GM23248 (cell line): ENCODE measurements around the gene SNX25. TPM values are rescaled to one million over a fixed set of nuclear protein-coding genes. Genes with fewer than 3 reads are reported as not detected.
A peak's percentile ranks its signal among the peaks of the same experiment; 100 is the strongest.

Experiments used
- DNase-seq: peaks from one replicate; pipeline ENCODE4 v3.0.0-alpha.2; 2015
- H2AFZ ChIP-seq: fragments of 200-600 bp; sonication (generic); 2 replicates; pipeline ENCODE4 v1.6.1; 2016; ENCODE audit warnings: antibody characterized with exemption
- H3F3A ChIP-seq: fragments of 200-600 bp; sonication (generic); 2 replicates; pipeline ENCODE4 v1.6.1; 2016; ENCODE audit warnings: mild to moderate bottlenecking, antibody characterized with exemption, mixed run types; ENCODE audit not compliant: insufficient read depth
- H3K27ac ChIP-seq: fragments of 200-600 bp; sonication (generic); 2 replicates; pipeline ENCODE4 v1.5.1; 2016; ENCODE audit warnings: mild to moderate bottlenecking
- H3K27me3 ChIP-seq: fragments of 200-600 bp; sonication (generic); replicated peaks from 2 replicates; pipeline ENCODE4 v1.6.1; 2016; ENCODE audit warnings: mild to moderate bottlenecking; ENCODE audit not compliant: insufficient read depth
- H3K36me3 ChIP-seq: fragments of 200-600 bp; sonication (generic); 2 replicates; pipeline ENCODE4 v1.6.1; 2016; ENCODE audit warnings: low read depth, mild to moderate bottlenecking
- H3K4me1 ChIP-seq: fragments of 200-600 bp; sonication (generic); 2 replicates; pipeline ENCODE4 v1.6.1; 2016; ENCODE audit warnings: mild to moderate bottlenecking; ENCODE audit not compliant: insufficient read depth
- H3K4me2 ChIP-seq: fragments of 200-600 bp; sonication (generic); one replicate; pipeline ENCODE4 v1.6.1; 2016; ENCODE audit warnings: mild to moderate bottlenecking; ENCODE audit not compliant: unreplicated experiment
- H3K4me3 ChIP-seq: fragments of 200-600 bp; sonication (generic); 2 replicates; pipeline ENCODE4 v1.5.1; 2016; ENCODE audit warnings: mild to moderate bottlenecking
- H3K79me2 ChIP-seq: fragments of 200-600 bp; sonication (generic); 2 replicates; pipeline ENCODE4 v1.6.1; 2016; ENCODE audit warnings: mild to moderate bottlenecking; ENCODE audit not compliant: insufficient read depth
- H3K9ac ChIP-seq: fragments of 200-600 bp; sonication (generic); 2 replicates; pipeline ENCODE4 v1.6.1; 2016; ENCODE audit warnings: mild to moderate bottlenecking
- H3K9me2 ChIP-seq: fragments of 200-600 bp; sonication (generic); 2 replicates; pipeline ENCODE4 v1.6.1; 2016; ENCODE audit warnings: mixed run types, mild to moderate bottlenecking, moderate library complexity; ENCODE audit not compliant: insufficient read depth
- H3K9me3 ChIP-seq: fragments of 200-600 bp; sonication (generic); one replicate; pipeline ENCODE4 v1.6.1; 2017; ENCODE audit warnings: low read depth
- H4K20me1 ChIP-seq: fragments of 200-600 bp; sonication (generic); 2 replicates; pipeline ENCODE4 v1.6.0; 2016; ENCODE audit not compliant: insufficient read depth
- EZH2 ChIP-seq: fragments of 200-600 bp; sonication (generic); IDR thresholded peaks from 2 replicates; pipeline ENCODE4 v1.6.1; 2018; ENCODE audit warnings: antibody characterized with exemption, mild to moderate bottlenecking; ENCODE audit not compliant: insufficient read depth, poor library complexity, severe bottlenecking
- EZH2phosphoT487 ChIP-seq: fragments of 200-600 bp; sonication (generic); IDR thresholded peaks from 2 replicates; pipeline ENCODE4 v1.6.1; 2018; ENCODE audit warnings: antibody characterized with exemption, moderate library complexity, mild to moderate bottlenecking, low read depth; ENCODE audit not compliant: insufficient read depth
- WGBS, 2 experiments: methylation state at CpG; one replicate each; pipeline ENCODE4 v1.1.6; 2015 to 2017; ENCODE audit warnings: low lambda C conversion rate in 2 of 2, low coverage in 1 of 2; ENCODE audit errors: missing lambda C conversion rate in 2 of 2; 5-methylcytosine and 5-hydroxymethylcytosine counted together
- in situ Hi-C: fragments of 300-500 bp; cut with MboI; formaldehyde crosslinking; loops from 2 replicates; pipeline ENCODE4 v1.15.0; 2020
- polyA plus RNA-seq: library from polyadenylated mRNA; unstranded; fragments of >200 nt; fragmentation: Nextera tagmentation; extraction: Ambion mirVana; gene quantifications from 2 replicates; pipeline ENCODE4 v1.2.1, GENCODE V29; 2016
- total RNA-seq: library from RNA; depleted of rRNA; stranded (reverse); fragments of >200 nt; shearing (Covaris generic); gene quantifications from 2 replicates; pipeline ENCODE4 v1.2.3, GENCODE V29; 2014

The SNX25 gene
- total and polyA plus RNA-seq, 2 experiments from 2014 or later = 8.2 to 50.0 TPM

DNA sequence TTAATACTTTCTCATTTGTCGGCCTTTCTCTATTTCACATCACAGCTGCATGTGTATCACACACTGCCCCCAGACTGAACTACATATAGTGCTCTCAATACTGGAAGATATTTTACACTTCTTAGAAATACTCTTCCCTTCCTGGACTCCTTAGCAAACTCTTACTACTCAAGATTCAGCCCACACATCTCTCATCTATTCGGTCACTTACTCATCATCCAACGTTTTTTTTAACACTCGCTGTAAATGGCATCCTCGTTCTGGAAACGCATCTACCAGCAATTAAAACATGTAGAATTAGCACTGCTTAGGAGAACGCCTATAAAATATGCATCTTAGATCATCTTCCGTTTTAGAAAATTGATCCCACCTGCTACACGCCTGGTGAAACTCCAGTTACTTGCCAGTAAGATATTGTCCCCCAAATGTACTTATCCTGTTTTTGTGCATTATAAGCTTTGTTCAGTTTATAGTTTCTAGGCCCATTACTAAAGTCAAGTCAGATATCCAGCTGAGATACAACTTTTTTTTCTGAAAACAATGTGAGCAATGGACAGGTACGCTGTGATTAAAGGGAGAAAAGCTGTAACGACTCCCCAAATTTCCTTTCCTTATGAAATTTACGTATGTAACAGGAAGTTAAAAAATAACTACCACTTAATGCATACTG, 185.3 kb downstream of the SNX25 start:
- Histone ChIP-seq H3F3A (peaks cover 23% of the 10 kb centered on the region), H3K4me1 (peaks cover 27% of the 10 kb centered on the region), H3K36me3 (peaks cover 6% of the 10 kb centered on the region; the same call in 1 of the 2 replicates), H4K20me1 (no peaks in the 10 kb centered on the region), H3K79me2 (no peaks in the 10 kb centered on the region; the same call in 1 of the 2 replicates), H3K27ac (peak overlapping the region; percentile 81), H3K9me3 (no peaks in the 10 kb centered on the region), H2AFZ (peak overlapping the region; percentile 82), H3K9ac (peak overlapping the region; percentile 84), H3K4me2 (peak overlapping the region; percentile 98), H3K9me2 (no peaks in the 10 kb centered on the region), H3K4me3 (peak overlapping the region; percentile 93), H3K27me3 (no peaks in the 10 kb centered on the region)
- DNase-seq = peak; percentile 73
- 22 to 24% methylated on average over 12 of the region's 12 CpGs for WGBS, 2 experiments
- in situ Hi-C loops = no loop called here
- TF ChIP-seq EZH2 (no peak), EZH2phosphoT487 (no peak)

DNA sequence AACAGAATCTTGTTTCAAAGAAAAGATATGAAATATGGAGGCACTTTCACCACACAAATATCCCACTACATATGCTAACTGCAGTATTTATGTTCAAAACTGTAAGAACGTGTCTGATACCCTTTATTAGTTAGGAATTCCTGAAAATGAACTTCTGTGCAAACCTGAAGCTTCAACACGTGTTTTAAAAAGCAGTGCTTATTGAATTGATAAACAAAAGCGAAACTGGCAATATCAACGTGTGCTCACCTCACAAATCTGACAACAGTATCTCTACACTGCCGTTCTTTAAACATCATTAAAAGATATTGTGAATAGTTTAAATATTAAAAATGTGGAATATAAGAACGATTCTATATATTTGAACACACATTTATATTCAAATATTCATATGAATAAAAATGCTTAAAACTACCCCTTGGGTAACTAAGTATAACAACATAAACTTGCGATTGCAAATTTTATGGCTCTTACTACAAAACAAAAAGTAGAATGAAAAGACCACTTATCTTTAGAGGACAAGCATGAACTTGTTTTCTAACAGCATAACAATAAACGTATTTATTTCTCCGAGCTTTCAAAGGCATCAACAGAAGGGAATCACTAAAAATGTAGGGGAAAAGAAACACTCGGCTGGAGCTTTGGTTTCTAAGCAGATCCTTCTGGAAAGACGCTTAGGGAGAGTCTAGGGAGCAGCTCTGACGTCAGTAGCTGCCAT, 186.0 kb downstream of the SNX25 start, which contains the start of gene LRP2BP:
Gene LRP2BP, minus strand, starts transcription at position 687 of the 718 bp plus-strand sequence. CDS start 17,738 bp downstream, outside the sequence.
- H3K27me3 ChIP-seq = no peaks in the 10 kb centered on the region
- peak within 1 kb of the TSS; percentile 84 for H3K9ac ChIP-seq
- peak; percentile 36 for DNase-seq
- H4K20me1 ChIP-seq = no peaks in the 10 kb centered on the region
- in situ Hi-C loops = no loop called here
- no peaks in the 10 kb centered on the region for H3K9me2 ChIP-seq
- peaks cover 13% of the 10 kb centered on the region; the same call in 1 of the 2 replicates for H3K36me3 ChIP-seq
- peak within 1 kb of the TSS; percentile 88 for H2AFZ ChIP-seq
- no peak for TF ChIP-seq EZH2phosphoT487
- no peak for TF ChIP-seq EZH2
- no peaks in the 10 kb centered on the region for H3K9me3 ChIP-seq
- 5 to 10% methylated on average over 12 of the region's 12 CpGs for WGBS, 2 experiments
- peak within 1 kb of the TSS; percentile 93 for H3K4me3 ChIP-seq
- H3K4me2 ChIP-seq = peak within 1 kb of the TSS; percentile 98
- H3K4me1 ChIP-seq = peaks cover 27% of the 10 kb centered on the region
- H3F3A ChIP-seq = peaks cover 23% of the 10 kb centered on the region
- peak within 1 kb of the TSS; percentile 81 for H3K27ac ChIP-seq
- no peaks in the 10 kb centered on the region; the same call in 1 of the 2 replicates for H3K79me2 ChIP-seq

DNA sequence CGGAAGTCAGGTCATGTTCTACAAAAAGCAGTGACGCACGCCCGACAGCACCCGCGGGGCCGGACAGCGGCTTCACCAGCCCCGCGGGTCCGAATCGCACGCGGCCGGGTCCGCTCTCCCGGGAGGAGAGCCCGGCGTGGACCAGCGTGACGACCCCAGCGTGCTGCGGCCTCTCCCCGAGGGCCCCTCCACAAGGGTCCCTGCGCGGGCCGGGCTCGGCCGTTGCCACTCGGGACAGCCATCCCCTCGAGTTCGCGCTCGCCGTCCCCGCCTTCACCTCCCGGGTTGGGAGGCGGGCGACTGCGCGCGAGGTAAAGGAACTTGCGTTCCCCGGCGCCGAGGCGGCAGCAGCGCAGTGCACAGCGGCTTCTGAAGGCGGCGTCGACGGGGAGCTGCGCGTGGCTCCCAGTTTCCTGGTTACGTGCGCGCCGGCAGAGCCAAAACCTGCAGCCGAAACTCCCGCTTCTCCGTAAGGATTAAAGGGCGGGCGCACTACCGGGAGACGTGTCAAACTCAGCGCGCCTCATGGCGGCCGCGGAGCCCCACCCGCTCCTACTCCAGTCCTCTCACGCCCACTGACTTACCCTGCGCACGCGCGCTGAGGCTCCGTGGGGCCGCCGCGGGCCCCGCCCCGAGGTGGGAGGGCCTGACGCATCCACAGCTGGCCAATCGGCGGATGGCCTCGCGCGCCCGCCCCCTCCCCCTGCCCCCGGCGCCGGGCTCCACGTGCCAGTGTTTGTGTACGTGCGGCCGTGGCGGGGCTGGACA, 186.7 kb downstream of the SNX25 start:
- Histone ChIP-seq H2AFZ (peak overlapping the region; percentile 88), H3K9ac (peak overlapping the region; percentile 84), H4K20me1 (no peaks in the 10 kb centered on the region), H3K9me3 (no peaks in the 10 kb centered on the region), H3K4me3 (peak overlapping the region; percentile 93), H3F3A (peaks cover 23% of the 10 kb centered on the region), H3K27ac (peak overlapping the region; percentile 81), H3K4me2 (peak overlapping the region; percentile 98), H3K27me3 (no peaks in the 10 kb centered on the region), H3K79me2 (no peaks in the 10 kb centered on the region; the same call in 1 of the 2 replicates), H3K36me3 (peaks cover 18% of the 10 kb centered on the region; the same call in 1 of the 2 replicates), H3K9me2 (no peaks in the 10 kb centered on the region), H3K4me1 (peaks cover 27% of the 10 kb centered on the region)
- TF ChIP-seq EZH2 (no peak), EZH2phosphoT487 (no peak)
- in situ Hi-C loops = no loop called here
- WGBS, 2 experiments = 2% methylated on average over 67 to 80 of the region's 98 CpGs
- DNase-seq = peak; percentile 99

DNA sequence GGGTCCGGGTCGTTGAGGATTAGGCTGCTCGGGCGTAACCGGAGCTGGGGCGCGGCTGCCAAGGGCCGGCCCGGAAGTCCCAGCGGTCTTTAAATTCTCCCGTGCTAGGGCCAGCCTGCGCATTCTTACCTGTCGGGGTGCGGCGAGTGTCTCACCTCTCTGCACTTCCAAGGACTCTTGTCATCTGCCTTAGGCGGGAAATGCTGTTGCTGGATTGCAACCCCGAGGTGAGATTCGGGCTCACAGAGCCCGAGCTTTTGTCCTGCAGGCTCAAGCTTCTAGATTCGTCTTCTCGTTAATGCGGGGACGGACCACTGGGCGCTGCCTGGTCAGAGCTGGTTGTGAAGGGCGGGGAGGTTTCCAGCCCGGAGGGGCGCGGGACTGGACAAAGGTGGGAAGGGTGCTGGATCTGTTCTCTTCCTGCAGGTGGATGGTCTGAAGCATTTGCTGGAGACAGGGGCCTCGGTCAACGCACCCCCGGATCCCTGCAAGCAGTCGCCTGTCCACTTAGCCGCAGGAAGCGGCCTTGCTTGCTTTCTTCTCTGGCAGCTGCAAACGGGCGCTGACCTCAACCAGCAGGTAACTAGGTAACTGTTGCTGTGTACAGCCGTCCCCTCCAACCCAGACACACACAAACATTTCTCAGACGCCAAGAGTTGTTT, 187.5 kb downstream of the SNX25 start, which contains the start of gene ANKRD37:
Gene ANKRD37, plus strand, starts transcription at position 118 of the 662 bp plus-strand sequence. Its CDS starts 83 bp downstream, at position 201.
- H3K36me3 ChIP-seq = peaks cover 24% of the 10 kb centered on the region; the same call in 1 of the 2 replicates
- H3K9me3 ChIP-seq = no peaks in the 10 kb centered on the region
- H3K79me2 ChIP-seq = no peaks in the 10 kb centered on the region; the same call in 1 of the 2 replicates
- peak within 1 kb of the TSS; percentile 84 for H3K9ac ChIP-seq
- peak within 1 kb of the TSS; percentile 98 for H3K4me2 ChIP-seq
- no peaks in the 10 kb centered on the region for H4K20me1 ChIP-seq
- peaks cover 23% of the 10 kb centered on the region for H3F3A ChIP-seq
- H3K9me2 ChIP-seq = no peaks in the 10 kb centered on the region
- H3K4me1 ChIP-seq = peaks cover 27% of the 10 kb centered on the region
- peak within 1 kb of the TSS; percentile 93 for H3K4me3 ChIP-seq
- H3K27me3 ChIP-seq = no peaks in the 10 kb centered on the region
- peak; percentile 71 for DNase-seq
- H2AFZ ChIP-seq = peak within 1 kb of the TSS; percentile 88
- 1 to 2% methylated on average over 38 of the region's 38 CpGs for WGBS, 2 experiments
- in situ Hi-C loops = no loop called here
- TF ChIP-seq EZH2 (no peak), EZH2phosphoT487 (no peak)
- H3K27ac ChIP-seq = peak within 1 kb of the TSS; percentile 81
